ENCODE data around the gene PYDC1. TPM values are rescaled to one million over a fixed set of nuclear protein-coding genes. Genes with fewer than 3 reads are reported as not detected.
"Not testable (repeated sequence)": the region's sequence is repeated elsewhere in the genome, so short reads cannot be mapped to it uniquely, and the experiment has no call there.

The PYDC1 gene
- total RNA-seq, 3 donors from 2014 or later, result not detected

DNA sequence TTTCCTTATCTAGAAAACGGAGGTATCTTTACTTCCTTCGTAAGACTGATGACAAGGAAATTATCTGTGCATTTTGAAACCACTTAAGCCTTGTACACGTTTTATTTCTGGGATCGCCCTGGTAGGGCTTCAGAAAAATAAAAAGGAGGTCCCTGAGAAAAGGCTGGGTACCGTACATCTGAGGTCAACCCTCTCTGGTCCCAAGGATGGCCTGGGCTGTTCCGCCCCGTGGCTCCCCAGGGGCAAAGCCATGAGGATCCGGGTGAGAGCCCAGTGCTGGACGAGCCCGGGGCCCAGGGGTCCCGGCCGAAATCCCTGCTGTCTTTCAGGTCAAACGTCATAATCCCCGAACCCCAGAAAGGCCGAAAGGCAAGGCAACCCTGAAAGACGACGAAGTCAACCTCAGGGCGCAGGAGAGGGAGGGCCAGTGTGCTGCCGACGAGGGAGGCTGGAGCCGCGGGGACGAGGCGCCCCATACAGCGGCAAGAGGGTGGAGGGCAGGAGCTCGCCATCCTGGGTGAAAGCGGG, 37.7 kb downstream of the PYDC1 start:
- Histone ChIP-seq H3K9me3 (no peaks in the 10 kb centered on the region), H3K36me3 (no peaks in the 10 kb centered on the region), H3K27ac (peak overlapping the region; percentile 96), H3K27me3 (no peaks in the 10 kb centered on the region), H3K4me3 (peak overlapping the region; percentile 80 to 81 (median 81)), H3K4me1 (peaks cover 0 to 16% of the 10 kb centered on the region in 2 donors)
- intact Hi-C loops (cut with DNase I; ENCODE audit: low total_unique reads), result no loop called here
- DNase-seq (ENCODE audit: low spot score in 2 of 2), result peak in 1 of 2 donors; percentile 20
- TF ChIP-seq POLR2AphosphoS5 (IDR thresholded peaks at IDR 0.05) (no peak), POLR2A (IDR thresholded peaks at IDR 0.05) (no peak)
- TF ChIP-seq, protein P1, sequence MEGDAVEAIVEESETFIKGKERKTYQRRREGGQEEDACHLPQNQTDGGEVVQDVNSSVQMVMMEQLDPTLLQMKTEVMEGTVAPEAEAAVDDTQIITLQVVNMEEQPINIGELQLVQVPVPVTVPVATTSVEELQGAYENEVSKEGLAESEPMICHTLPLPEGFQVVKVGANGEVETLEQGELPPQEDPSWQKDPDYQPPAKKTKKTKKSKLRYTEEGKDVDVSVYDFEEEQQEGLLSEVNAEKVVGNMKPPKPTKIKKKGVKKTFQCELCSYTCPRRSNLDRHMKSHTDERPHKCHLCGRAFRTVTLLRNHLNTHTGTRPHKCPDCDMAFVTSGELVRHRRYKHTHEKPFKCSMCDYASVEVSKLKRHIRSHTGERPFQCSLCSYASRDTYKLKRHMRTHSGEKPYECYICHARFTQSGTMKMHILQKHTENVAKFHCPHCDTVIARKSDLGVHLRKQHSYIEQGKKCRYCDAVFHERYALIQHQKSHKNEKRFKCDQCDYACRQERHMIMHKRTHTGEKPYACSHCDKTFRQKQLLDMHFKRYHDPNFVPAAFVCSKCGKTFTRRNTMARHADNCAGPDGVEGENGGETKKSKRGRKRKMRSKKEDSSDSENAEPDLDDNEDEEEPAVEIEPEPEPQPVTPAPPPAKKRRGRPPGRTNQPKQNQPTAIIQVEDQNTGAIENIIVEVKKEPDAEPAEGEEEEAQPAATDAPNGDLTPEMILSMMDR (IDR thresholded peaks at IDR 0.05), result no peak

DNA sequence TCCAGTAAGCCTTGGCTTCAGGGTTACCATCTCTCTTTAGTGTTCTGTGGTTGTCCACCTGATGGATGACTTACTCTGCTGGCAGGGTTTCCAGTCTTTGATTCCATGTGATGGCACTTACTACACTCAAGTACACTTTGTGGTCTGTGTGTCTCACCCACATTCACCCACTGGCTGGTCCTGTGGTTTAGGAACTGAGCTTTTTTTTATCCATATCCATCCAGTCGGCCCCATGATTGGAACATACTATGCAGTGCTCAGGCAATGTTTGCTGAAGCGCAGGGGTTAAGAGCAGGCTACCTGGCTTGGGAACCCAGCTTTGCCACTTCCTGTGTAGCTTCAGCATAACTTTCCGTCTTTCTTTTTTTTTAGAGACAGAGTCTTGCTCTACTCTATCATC, 39.8 kb downstream of the PYDC1 start:
- TF ChIP-seq POLR2AphosphoS5 (IDR thresholded peaks at IDR 0.05) (no peak), POLR2A (IDR thresholded peaks at IDR 0.05) (no peak)
- TF ChIP-seq, protein P1 (IDR thresholded peaks at IDR 0.05), result no peak
- no peak overlapping the region for H3K27ac ChIP-seq
- intact Hi-C loops (cut with DNase I; ENCODE audit: low total_unique reads), result no loop called here
- no peak for DNase-seq (ENCODE audit: low spot score in 2 of 2)
- H3K27me3 ChIP-seq, result no peaks in the 10 kb centered on the region
- no peaks in the 10 kb centered on the region for H3K9me3 ChIP-seq
- no peak overlapping the region for H3K4me3 ChIP-seq
- no peaks in the 10 kb centered on the region for H3K36me3 ChIP-seq
- peaks cover 0 to 8% of the 10 kb centered on the region in 2 donors for H3K4me1 ChIP-seq

DNA sequence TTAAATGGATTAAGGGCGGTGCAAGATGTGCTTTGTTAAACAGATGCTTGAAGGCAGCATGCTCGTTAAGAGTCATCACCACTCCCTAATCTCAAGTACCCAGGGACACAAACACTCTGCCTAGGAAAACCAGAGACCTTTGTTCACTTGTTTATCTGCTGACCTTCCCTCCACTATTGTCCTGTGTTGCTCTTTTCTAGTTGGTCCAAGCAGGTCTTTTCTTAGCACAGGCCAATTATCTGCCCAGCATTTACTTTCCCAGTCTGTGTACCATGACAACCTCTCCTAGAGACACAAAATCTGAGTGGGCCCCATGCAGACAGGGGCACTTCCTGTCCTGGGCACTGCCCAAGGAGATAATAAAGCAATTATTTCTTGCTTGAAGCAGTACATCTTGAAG, 46.9 kb downstream of the PYDC1 start:
- H3K27ac ChIP-seq; H3K9me3 ChIP-seq; H3K27me3 ChIP-seq; H3K4me1 ChIP-seq; H3K36me3 ChIP-seq; DNase-seq (ENCODE audit: low spot score in 2 of 2); H3K4me3 ChIP-seq; intact Hi-C loops (cut with DNase I; ENCODE audit: low total_unique reads): not testable (repeated sequence)

DNA sequence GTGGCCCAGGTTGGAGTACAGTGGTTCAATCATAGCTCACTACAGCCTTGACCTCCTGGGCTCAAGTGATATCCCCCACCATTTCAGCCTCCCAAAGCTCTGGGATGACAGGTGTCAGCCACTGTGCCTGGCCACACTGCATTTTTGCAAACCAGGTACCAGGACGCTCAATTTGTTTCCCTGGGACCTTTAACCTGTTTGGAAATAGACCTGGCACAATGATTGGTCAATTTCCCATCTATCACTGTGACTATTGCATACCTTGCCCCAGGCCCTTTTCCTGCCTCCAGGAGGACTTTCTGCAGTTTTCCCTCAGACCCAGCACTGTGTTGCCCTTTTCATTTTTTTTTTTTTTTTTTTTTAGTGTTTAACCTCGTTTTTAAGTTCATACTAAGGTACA, 48.1 kb downstream of the PYDC1 start:
- no peak for TF ChIP-seq POLR2AphosphoS5 (IDR thresholded peaks at IDR 0.05)
- no peak overlapping the region for H3K27ac ChIP-seq
- no peaks in the 10 kb centered on the region for H3K9me3 ChIP-seq
- intact Hi-C loops (cut with DNase I; ENCODE audit: low total_unique reads), result no loop called here
- no peaks in the 10 kb centered on the region for H3K36me3 ChIP-seq
- no peak overlapping the region for H3K4me3 ChIP-seq
- DNase-seq (ENCODE audit: low spot score in 2 of 2), result no peak
- no peaks in the 10 kb centered on the region for H3K4me1 ChIP-seq
- no peaks in the 10 kb centered on the region for H3K27me3 ChIP-seq

DNA sequence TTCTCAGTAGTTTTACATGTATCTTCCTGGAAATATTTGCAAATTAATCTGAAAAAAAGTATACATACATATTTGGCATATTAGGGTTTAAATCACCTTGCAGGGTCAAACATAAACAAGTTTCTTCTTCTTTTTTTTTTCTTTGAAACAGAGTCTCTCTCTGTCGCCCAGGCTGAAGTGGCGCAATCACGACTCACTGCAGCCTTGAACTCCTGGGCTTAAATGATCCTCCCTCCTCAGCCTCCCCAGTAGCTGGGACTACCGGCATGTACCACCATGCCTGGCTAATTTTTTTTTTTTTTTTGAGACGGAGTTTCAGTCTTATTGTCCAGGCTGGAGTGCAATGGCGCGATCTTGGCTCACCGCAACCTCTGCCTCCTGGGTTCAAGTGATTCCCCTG, 49.6 kb downstream of the PYDC1 start:
- Histone ChIP-seq H3K4me3 (no peak overlapping the region), H3K4me1 (no peaks in the 10 kb centered on the region), H3K9me3 (no peaks in the 10 kb centered on the region), H3K27me3 (no peaks in the 10 kb centered on the region), H3K27ac (no peak overlapping the region), H3K36me3 (no peaks in the 10 kb centered on the region)
- TF ChIP-seq POLR2AphosphoS5 (IDR thresholded peaks at IDR 0.05), result no peak
- no peak for DNase-seq (ENCODE audit: low spot score in 2 of 2)
- intact Hi-C loops (cut with DNase I; ENCODE audit: low total_unique reads), result no loop called here

Other genes starting within 250 kb of the PYDC1 start
- 10 to 100 TPM; 12.1 to 27.8 (median 26.9) TPM for gene HSD3B7, start 231.9 kb downstream of the PYDC1 start, total RNA-seq
- 1 to 10 TPM; 1.6 to 2.6 (median 2.6) TPM for gene STX1B, start 206.5 kb downstream of the PYDC1 start, total RNA-seq
- gene STX4, start 183.6 kb downstream of the PYDC1 start, total RNA-seq, result 10 to 100 TPM; 44.3 to 59.0 (median 52.2) TPM
- 1 to 10 TPM; 6.7 to 8.9 (median 8.8) TPM for gene ZNF668, start 142.9 kb downstream of the PYDC1 start, total RNA-seq
- 10 to 100 TPM; 12.5 to 17.3 (median 13.1) TPM for gene ZNF646, start 142.7 kb downstream of the PYDC1 start, total RNA-seq
- 1 to 10 TPM; 1.3 to 2.0 (median 1.3) TPM for gene PRSS53, start 128.2 kb downstream of the PYDC1 start, total RNA-seq
- gene VKORC1, start 122.3 kb downstream of the PYDC1 start, total RNA-seq, result 100 to 1,000 TPM in 1 of 3 donors, 10 to 100 TPM in 2; 82.6 to 143 (median 86.3) TPM
- gene BCKDK, start 108.7 kb downstream of the PYDC1 start, total RNA-seq, result 10 to 100 TPM; 31.8 to 33.6 (median 33.5) TPM
- gene KAT8, start 99.5 kb downstream of the PYDC1 start, total RNA-seq, result 10 to 100 TPM; 53.6 to 85.0 (median 67.8) TPM
- gene PRSS8, start 81.4 kb downstream of the PYDC1 start, total RNA-seq, result 10 to 100 TPM in 2 of 3 donors, not detected in 1; 23.6 to 54.4 TPM
- 1 to 10 TPM in 2 of 3 donors, under 1 TPM in 1; 0.98 to 8.3 (median 2.0) TPM for gene PRSS36, start 67.1 kb downstream of the PYDC1 start, total RNA-seq
- gene FUS, start 37.0 kb downstream of the PYDC1 start, total RNA-seq, result 10 to 100 TPM; 59.0 to 78.3 (median 73.9) TPM
- 10 to 100 TPM; 32.9 to 50.2 (median 35.7) TPM for gene PYCARD, start 14.4 kb downstream of the PYDC1 start, total RNA-seq
- under 1 TPM in 2 of 3 donors, not detected in 1; under 0.01 TPM for gene TRIM72, start 3.0 kb downstream of the PYDC1 start, total RNA-seq
- 10 to 100 TPM in 1 of 3 donors, 1 to 10 TPM in 2; 5.2 to 23.5 (median 8.0) TPM for gene ITGAM, start 42.8 kb upstream of the PYDC1 start, total RNA-seq
- gene ITGAX, start 138.0 kb upstream of the PYDC1 start, total RNA-seq, result 10 to 100 TPM in 1 of 3 donors, 1 to 10 TPM in 2; 3.6 to 16.8 (median 5.1) TPM
- gene ITGAD, start 176.2 kb upstream of the PYDC1 start, total RNA-seq, result under 1 TPM in 2 of 3 donors, not detected in 1; 0.16 to 0.44 TPM
- gene COX6A2, start 211.2 kb upstream of the PYDC1 start, total RNA-seq, result not detected
- gene ZNF843, start 225.7 kb upstream of the PYDC1 start, total RNA-seq, result 1 to 10 TPM; 1.9 to 3.6 (median 3.1) TPM
- 1 to 10 TPM; 5.3 to 7.2 (median 6.9) TPM for gene ARMC5, start 242.4 kb upstream of the PYDC1 start, total RNA-seq

All from breast epithelium (tissue), 4 donors.